ENCODE measurements around the gene ARSA.
A peak's percentile ranks its signal among the peaks of the same experiment; 100 is the strongest.
"Not testable (repeated sequence)": the region's sequence is repeated elsewhere in the genome, so short reads cannot be mapped to it uniquely, and the experiment has no call there.

ARSA gene

GRCh38 chr22:50627642-50628542 is at the start of gene ARSA:
Gene ARSA, minus strand, starts transcription at chr22:50628152. Its CDS starts 373 bp downstream, at chr22:50627779.
- peak; percentile 28 for DNase-seq (ENCODE audit: low read depth, low spot score)

DNA sequence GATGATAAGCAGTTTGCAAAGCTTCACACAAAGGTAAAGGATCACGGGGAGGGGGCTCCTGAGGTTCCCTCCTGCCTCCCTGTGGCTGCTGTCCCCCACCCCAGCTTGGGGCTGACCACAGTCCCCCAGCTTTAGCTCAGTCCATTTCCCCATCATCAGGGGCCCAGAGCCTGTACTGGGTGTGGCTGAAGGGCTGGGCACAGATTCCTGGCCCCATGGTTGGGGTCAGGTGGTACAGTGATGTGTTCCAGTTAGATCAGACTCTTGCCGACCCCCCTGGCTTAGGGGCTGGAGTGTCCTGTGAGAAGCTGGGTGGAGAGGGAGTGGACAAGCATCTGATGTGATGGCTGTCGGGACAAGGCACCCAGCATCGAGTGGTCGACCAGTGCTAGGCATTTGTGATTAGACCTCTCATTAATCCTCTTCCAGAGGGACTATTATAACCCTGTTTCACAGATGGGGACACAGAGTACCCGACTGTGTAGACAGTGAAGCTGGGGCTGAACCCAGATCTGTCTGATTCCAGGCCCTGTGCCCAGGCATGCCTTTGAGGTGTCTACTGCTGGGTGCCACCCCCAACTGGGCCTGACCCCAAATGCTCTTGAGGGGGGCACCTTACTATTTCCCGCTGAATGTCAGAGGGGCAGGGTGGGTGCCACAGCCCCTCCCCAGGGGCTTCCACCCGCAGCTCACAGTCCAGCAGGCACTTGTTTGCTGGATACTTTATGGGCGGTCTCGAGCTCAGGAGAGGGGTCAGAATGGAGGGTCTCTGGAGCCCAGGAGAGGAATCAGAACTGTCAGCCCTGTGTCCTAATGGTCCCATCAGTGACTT is 48.9 kb upstream of the ARSA start:
- DNase-seq (ENCODE audit: low read depth, low spot score) = no peak

GRCh38 chr22:50676180-50676636 is 48.3 kb upstream of the ARSA start:
- no peak for DNase-seq (ENCODE audit: low read depth, low spot score)

GRCh38 chr22:50675553-50676179 is 47.7 kb upstream of the ARSA start:
- no peak for DNase-seq (ENCODE audit: low read depth, low spot score)

DNA sequence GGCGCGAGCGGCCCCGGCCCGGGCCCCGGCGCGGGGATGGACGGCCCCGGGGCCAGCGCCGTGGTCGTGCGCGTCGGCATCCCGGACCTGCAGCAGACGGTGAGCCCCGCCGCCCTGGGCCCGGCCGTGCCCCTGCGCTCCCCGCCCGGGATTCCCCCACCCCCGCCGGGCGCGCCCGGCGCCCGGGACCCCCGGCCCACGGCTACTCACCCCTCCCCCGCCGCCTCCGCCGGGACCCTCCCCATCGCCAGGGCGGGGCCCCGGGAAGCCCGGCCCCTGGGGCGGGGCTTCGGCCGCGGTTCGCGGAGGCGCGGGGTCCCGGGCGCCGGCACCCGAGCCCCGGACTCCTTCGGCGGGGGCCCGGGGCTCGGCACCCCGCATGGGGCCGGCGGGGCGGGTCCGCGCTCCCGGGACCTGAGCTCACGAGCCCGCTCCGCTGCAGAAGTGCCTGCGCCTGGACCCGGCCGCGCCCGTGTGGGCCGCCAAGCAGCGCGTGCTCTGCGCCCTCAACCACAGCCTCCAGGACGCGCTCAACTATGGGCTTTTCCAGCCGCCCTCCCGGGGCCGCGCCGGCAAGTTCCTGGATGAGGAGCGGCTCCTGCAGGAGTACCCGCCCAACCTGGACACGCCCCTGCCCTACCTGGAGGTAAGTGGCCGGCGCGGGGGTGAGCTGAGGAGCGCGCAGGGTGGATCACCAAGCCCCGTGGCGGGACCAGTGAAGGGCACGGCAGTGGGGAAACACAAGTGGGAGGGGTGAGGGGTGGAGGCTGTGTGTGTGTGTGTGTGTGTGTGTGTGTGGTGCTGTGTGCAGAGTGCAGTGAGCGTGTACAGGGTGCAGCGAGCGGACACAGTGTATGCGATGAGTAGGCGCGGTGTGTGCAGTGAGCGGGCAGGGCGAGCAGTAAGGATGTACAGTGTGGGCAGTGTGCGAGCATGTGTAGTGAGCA is 46.9 kb upstream of the ARSA start:
- peak; percentile 48 for DNase-seq (ENCODE audit: low read depth, low spot score)

DNA sequence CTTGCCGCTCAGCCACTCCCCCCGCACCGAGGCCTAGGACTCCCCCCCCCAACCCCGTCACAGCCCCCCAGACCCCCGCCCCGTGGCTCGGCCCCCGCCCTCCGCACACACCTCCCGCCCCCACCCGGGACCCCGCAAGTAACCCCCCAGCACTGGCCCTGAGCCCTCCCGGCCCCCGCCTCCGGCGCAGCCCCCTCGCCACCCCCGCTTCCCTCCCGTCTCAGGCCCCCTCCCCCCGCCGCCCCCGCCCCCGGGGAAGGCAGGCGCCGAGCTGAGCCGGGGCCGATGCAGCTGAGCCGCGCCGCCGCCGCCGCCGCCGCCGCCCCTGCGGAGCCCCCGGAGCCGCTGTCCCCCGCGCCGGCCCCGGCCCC is 46.2 kb upstream of the ARSA start:
- DNase-seq (ENCODE audit: low read depth, low spot score) = no peak

DNA sequence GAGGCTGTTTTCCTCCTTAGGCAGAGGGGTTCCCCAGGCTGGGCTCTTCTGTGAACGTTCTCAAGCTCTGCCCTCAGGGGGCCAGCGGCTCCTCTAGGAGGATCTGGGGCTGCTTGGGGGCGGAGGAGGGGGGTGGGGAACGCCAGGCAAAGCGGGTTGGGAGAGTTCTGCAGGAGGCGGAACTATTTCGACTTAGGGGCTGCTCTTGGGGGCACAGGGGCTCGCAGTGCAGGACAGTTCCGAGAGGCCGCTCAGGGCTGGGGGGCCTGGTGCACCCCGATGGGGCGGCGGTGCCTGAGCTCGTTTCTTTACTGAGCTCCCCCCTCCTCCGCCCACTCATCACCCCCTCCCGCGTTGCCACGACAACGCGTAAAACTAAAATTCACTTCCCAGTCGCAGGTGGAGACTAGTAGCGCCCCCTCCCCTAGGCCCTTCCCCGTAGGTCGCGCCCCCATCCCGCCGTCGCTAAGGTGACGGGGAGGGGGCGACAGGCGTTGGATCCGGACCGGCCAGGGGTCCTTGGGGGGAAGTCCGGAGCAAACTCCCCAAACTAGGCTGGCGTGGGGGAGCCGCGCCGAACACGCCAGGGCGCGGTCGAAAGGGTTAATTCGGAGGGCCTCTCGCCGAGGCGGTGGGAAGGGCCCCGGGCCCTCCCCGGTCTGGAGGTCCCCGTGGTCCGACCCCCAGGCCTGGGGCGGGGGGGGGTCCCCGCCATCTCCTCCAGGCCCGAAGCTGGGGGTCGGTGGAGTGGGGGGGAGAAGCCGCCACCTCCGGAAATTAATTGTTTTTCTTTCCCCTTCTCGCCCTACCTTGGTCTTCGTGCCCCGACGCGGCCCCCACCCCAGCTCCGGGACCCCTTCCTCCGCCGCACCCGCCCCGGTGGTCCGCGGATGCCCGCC is 45.5 kb upstream of the ARSA start:
- no peak for DNase-seq (ENCODE audit: low read depth, low spot score)

- DNase-seq (ENCODE audit: low read depth, low spot score) = no peak
These were observed 44.7 kb upstream of the ARSA start, which contains the start of gene SHANK3 for GRCh38 chr22:50672471-50673230. Gene SHANK3, plus strand, starts transcription at chr22:50672823.

DNA sequence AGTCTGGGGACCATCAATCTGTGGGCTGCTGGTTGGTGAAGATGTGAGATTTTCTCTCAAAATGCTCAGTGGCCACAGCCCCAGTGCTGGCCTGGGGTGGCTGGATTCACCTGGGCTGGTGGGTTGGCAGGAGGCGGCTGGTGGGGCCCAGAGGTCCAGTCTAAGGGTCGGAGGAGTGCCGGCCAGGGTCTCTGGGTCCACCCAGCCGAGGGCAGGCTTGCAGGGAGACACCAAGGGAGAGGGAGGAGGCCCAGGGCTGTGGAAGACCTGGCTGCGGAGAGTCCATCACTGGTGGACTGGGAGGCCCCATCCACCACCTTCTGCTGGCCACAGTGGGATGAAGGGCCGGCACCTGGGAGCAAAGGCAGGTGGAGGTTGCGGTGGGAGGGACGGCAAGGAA is 44.1 kb upstream of the ARSA start:
- no peak for DNase-seq (ENCODE audit: low read depth, low spot score)

GRCh38 chr22:50671641-50672040 is 43.7 kb upstream of the ARSA start:
- DNase-seq (ENCODE audit: low read depth, low spot score) = no peak

DNA sequence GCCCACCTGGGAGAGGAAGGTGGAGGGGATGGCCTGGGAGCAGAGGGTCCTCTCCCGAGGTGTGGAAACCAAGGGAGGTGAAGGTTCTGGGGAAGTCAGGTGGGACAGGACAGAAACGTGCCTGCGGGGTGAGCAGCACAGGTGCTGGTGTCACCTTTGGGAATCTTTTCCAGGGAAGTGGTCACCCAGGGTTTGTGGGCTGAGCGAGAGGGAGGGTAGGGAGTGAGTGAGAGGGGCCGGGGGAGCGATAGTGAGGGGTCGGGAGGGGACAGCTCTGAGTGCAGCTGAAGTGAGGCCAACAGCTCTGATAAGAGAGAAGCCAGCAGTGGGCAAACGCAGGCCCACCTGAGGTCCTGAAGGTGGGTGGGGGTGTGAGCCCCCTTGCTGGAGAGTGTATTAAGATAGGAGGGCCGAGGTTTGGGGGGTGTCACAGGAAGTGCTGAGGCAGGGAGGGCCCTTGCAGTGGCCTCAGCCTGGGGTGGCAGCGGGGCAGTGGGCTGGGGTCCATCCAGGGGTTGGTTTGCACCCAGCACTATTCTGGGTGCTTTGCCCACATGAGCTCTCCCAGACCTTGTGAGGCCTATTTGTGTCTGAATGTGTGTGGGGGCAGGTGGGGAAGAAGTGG is 43.1 kb upstream of the ARSA start:
- DNase-seq (ENCODE audit: low read depth, low spot score) = no peak

DNA sequence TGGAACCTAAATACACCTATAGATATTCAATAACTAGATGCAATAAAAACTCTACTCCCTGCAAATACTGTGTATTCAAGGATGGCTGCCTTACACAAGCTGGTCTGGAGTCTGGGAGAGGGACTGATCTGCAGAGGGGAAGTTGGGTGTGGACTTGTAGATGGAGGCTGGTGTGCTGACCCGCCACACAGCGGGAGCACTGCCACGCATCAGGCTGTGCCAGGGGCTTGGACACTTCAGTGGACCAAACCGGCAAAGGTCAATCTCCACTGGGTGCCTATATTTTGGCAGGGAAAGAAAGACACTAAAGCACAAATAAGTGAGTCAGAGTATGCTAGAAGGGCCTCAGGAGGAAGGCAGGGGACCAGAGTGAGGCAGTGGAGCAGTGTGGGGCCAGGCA is 42.6 kb upstream of the ARSA start:
- DNase-seq (ENCODE audit: low read depth, low spot score) = no peak

GRCh38 chr22:50665738-50666137 is 37.8 kb upstream of the ARSA start:
- no peak for DNase-seq (ENCODE audit: low read depth, low spot score)

- DNase-seq (ENCODE audit: low read depth, low spot score) = no peak
These were observed 37.3 kb upstream of the ARSA start for GRCh38 chr22:50665212-50665611.

DNA sequence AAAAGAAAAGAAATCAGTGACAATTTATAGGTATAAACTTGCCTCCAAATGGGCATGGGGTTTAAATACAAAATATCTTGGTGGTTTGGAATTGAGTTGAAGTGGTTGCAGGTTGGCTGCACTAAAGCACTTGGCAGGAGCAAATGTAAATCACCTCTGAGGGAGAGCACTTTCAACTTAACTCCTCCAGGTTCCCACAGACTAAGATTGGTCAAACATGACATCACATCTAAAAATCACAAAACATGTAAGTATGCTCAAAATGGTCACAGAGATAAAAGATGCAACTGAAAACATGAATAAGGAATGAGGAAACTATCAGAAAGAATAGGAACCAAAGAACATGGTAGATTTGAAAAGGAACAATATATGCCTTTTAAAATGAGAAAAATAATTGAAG is 32.4 kb upstream of the ARSA start:
- no peak for DNase-seq (ENCODE audit: low read depth, low spot score)

DNA sequence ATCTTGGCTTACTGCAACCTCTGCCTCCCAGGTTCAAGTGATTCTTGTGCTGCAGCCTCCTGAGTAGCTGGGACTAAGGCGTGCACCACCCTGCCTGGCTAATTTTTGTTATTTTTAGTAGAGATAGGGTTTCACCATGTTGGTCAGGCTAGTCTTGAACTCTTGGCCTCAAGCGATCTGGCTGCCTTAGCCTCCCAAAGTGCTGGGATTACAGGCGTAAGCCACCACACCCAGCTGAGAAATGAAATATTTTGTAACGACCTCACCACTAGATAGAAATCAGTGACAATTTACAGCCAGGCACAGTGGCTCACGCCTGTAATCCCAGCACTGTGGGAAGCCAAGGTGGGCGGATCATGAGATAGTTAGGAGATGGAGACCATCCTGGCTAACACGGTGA is 31.8 kb upstream of the ARSA start:
- DNase-seq (ENCODE audit: low read depth, low spot score) = not testable (repeated sequence)

DNA sequence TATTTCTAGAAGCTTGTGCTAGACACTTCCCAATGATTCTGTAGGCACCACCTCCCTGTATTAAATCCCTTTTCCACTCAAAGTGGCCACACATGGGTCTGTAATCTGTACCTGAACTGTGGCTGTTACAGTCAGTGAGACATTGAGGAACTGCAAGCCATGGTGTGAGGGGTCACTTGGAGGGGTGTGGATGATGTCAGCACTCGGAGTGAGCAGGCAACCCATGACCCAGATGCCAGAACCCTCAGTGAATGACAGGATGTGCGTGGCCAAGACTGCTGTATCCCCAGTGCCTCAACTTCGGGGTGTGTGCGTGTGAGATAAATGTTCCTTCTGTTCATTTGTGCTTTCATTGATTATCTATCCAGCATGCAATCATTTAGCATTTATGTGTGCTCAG is 30.0 kb upstream of the ARSA start:
- no peak for DNase-seq (ENCODE audit: low read depth, low spot score)

Measured in iPS DF 19.7 (cell line).